HG03108 (cell line): ENCODE measurements around the gene QPRT.
"Not testable (repeated sequence)": the region's sequence is repeated elsewhere in the genome, so short reads cannot be mapped to it uniquely, and the experiment has no call there.

Experiments used
- ATAC-seq: cut with Tn5 transposase; IDR thresholded peaks from one replicate; pipeline ENCODE4 v1.9.1; 2021; ENCODE audit warnings: moderate library complexity; ENCODE audit not compliant: unreplicated experiment

The QPRT gene

GRCh38 chr16:29714396-29714795 lies 35.4 kb downstream of the QPRT start:
- no peak for ATAC-seq

GRCh38 chr16:29714972-29715371 lies 36.0 kb downstream of the QPRT start:
- ATAC-seq, result no peak

GRCh38 chr16:29717113-29717512 lies 38.1 kb downstream of the QPRT start:
- no peak for ATAC-seq

GRCh38 chr16:29719063-29719462 lies 40.1 kb downstream of the QPRT start:
- ATAC-seq, result no peak

- ATAC-seq, result no peak
Observed at GRCh38 chr16:29720703-29721102, 41.7 kb downstream of the QPRT start.

GRCh38 chr16:29721167-29721879 lies 42.3 kb downstream of the QPRT start:
- not testable (repeated sequence) for ATAC-seq

DNA sequence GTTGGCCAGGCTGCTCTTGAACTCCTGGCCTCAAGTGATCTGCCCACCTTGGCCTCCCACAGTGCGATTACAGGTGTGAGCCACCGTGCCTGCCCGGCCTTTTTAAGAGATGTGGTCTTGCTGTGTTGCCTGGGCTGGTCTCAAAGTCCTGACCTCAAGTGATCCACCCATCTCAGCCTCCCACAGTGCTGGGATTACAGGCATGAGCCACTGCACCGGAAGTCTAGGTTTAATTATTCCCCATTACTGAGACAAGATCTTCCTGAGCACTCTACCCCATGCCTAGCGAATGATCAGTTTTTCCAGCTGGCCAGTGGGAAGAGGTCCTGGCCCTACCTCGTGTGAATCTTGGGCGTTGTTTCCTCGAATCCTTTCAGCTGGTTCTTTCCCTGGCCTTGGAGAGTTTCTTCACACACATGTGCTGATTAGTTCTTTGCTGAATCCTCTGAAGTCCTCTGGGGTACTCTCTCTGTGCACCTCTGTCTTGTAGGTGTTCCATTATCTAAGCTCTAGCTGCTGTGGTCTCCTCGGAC lies 47.9 kb downstream of the QPRT start:
- ATAC-seq, result no peak

DNA sequence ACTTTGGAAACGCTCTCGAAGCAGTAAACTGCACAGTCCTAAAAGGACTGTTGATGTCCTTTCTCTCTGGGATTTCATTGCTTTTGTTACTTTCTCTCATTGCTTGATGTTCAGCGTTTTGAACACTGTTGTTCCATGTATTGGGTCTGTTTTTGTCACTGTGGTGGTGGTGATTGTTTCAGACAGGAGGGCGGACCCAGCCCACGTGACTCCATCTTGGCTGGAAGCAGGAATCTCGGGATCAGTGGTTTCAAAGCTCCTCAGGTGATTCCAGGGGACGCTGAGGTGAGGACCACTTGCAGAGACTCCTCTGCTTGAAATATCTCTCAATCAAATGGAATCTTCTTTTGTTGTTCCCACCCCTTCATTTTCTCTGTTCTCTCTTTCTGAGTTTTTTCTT lies 48.5 kb downstream of the QPRT start:
- ATAC-seq, result no peak

- ATAC-seq, result no peak
Observed at GRCh38 chr16:29729116-29729521, 50.1 kb downstream of the QPRT start.

GRCh38 chr16:29730649-29731048 lies 51.7 kb downstream of the QPRT start:
- peak; percentile 39 for ATAC-seq

DNA sequence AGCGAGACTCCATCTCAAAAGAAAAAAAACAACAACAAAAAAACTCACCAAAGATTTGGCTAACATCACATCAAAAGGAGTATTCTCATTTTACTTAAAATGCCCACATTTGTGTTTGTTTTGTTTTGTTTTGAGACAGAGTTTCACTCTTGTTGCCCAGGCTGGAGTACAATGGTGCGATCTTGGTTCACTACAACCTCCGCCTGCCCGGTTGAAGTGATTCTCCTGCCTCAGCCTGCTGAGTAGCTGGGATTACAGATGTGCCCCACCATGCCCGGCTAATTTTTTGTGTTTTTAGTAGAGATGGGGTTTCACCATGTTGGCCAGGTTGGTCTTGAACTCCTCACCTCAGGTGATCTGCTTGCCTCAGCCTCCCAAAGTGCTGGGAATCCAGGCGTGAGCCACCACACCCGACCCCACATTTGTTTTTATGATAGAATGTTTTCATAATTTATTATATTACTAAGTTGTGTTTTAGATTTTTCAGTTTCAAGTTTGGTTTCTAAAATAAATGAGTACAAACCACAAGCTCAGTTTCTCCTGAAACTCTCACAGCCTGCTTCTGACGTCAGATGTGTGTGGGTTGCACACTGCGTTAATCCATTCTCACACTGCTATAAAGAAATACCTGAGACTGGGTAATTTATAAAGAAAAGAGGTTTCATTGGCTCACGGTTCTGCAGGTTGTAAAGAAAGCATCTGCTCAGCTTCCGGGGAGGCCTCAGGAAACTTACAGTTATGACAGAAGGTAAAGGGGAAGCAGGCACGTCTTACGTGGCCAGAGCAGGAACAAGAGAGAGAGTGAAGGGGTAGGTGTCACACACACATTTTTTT lies 53.0 kb downstream of the QPRT start:
- ATAC-seq, result peak; percentile 56

DNA sequence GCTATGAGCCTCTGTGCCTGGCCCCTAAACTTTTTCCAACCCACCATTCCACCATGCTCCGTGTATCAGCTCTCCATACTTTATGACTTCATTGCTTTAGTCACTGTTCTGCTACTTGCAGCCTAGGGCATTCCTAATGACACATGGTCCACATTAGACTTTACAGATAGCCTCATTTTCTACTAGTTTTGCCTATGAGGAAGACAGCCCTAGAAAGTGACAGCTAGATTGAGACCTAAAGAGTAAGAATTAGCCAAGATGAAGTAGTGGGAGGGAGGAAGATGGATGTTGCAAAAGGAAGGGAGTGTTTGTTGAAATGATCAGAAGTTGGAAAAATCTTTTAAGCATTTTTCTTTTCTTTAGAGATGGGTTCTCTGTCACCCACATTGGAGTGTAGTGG lies 55.8 kb downstream of the QPRT start:
- no peak for ATAC-seq

GRCh38 chr16:29736112-29736511 lies 57.1 kb downstream of the QPRT start:
- ATAC-seq, result no peak

DNA sequence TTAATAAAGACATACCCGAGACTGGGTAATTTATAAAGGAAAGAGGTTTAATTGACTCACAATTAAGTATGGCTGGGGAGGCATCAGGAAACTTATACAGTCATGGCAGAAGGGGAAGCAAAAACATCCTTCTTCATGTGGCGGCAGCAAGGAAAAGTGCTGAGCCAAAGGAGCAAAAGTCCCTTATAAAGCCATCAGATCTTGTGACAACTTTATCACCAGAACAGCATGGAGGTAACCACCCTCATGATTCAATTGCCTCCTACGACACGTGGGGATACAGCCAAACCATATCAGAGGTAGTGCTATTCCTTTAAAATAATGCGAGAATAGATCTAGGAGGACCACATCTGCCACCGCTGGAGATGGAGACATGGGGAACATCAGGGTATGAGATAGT lies 57.8 kb downstream of the QPRT start:
- ATAC-seq, result no peak

- no peak for ATAC-seq
Observed at GRCh38 chr16:29737713-29738112, 58.7 kb downstream of the QPRT start.

GRCh38 chr16:29738514-29738913 lies 59.5 kb downstream of the QPRT start:
- ATAC-seq, result peak; percentile 62

GRCh38 chr16:29739927-29740629 lies 61.1 kb downstream of the QPRT start:
- not testable (repeated sequence) for ATAC-seq

GRCh38 chr16:29740630-29741015 lies 61.6 kb downstream of the QPRT start:
- not testable (repeated sequence) for ATAC-seq

GRCh38 chr16:29742683-29743275 lies 63.8 kb downstream of the QPRT start:
- ATAC-seq, result no peak

DNA sequence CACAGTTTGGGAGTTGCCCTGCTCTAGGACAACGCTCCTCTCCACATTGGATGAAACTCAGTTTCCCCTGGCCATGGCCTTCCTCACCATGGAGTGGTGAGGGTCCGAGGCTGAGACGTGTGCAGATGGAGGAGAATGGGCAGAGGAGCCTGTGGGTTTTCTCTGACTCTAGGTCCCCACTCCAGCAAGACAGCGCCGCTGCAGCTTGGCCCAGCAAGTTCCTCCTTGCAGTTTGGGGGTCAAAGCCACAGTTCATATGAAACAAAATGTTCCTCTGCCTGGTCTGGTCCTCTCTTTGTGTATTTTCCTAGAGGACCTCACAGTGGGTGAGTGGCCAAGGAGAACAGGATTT lies 64.5 kb downstream of the QPRT start:
- no peak for ATAC-seq
